Measurements from ENCODE around the gene SLC39A3. TPM values are rescaled to one million over a fixed set of nuclear protein-coding genes. Genes with fewer than 3 reads are reported as not detected.

Gene SLC39A3
- total and polyA plus RNA-seq, 2 experiments from 2014 or later: 36.1 to 44.3 TPM

GRCh38 chr19:2774083-2774679 lies 34.4 kb upstream of the SLC39A3 start:
- Histone ChIP-seq H3K4me3 (no peak overlapping the region), H3K36me3 (replicated peaks; ENCODE audit: insufficient read depth, low read depth) (no peaks in the 10 kb centered on the region), H3K79me2 (peaks cover 84% of the 10 kb centered on the region), H3K9me2 (replicated peaks; ENCODE audit: insufficient read depth) (no peaks in the 10 kb centered on the region), H4K20me1 (ENCODE audit: insufficient read depth, poor library complexity, severe bottlenecking) (peaks cover 65% of the 10 kb centered on the region), H3K27me3 (no peaks in the 10 kb centered on the region), H3K4me2 (no peak overlapping the region), H2AFZ (no peak overlapping the region), H3K27ac (no peak overlapping the region), H3K9me3 (ENCODE audit: low read depth) (no peaks in the 10 kb centered on the region), H3K4me1 (ENCODE audit: insufficient read depth) (no peaks in the 10 kb centered on the region)
- TF ChIP-seq, protein P1, sequence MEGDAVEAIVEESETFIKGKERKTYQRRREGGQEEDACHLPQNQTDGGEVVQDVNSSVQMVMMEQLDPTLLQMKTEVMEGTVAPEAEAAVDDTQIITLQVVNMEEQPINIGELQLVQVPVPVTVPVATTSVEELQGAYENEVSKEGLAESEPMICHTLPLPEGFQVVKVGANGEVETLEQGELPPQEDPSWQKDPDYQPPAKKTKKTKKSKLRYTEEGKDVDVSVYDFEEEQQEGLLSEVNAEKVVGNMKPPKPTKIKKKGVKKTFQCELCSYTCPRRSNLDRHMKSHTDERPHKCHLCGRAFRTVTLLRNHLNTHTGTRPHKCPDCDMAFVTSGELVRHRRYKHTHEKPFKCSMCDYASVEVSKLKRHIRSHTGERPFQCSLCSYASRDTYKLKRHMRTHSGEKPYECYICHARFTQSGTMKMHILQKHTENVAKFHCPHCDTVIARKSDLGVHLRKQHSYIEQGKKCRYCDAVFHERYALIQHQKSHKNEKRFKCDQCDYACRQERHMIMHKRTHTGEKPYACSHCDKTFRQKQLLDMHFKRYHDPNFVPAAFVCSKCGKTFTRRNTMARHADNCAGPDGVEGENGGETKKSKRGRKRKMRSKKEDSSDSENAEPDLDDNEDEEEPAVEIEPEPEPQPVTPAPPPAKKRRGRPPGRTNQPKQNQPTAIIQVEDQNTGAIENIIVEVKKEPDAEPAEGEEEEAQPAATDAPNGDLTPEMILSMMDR (IDR thresholded peaks at IDR 0.05; ENCODE audit: poor library complexity): no peak
- TF ChIP-seq EZH2 (IDR thresholded peaks at IDR 0.05; ENCODE audit: borderline replicate concordance) (no peak), EZH2phosphoT487 (IDR thresholded peaks at IDR 0.05; ENCODE audit: low read depth, severe bottlenecking, unreplicated experiment) (no peak)
- DNase-seq (ENCODE audit: low spot score): no peak
- 93% methylated on average over 32 of the region's 32 CpGs for WGBS (ENCODE audit: low lambda C conversion rate, missing lambda C conversion rate)

GRCh38 chr19:2771786-2772674 lies 32.2 kb upstream of the SLC39A3 start:
- WGBS (ENCODE audit: low lambda C conversion rate, missing lambda C conversion rate): 91% methylated on average over 29 of the region's 29 CpGs
- Histone ChIP-seq H3K4me2 (no peak overlapping the region), H3K9me3 (ENCODE audit: low read depth) (no peaks in the 10 kb centered on the region), H3K36me3 (replicated peaks; ENCODE audit: insufficient read depth, low read depth) (no peaks in the 10 kb centered on the region), H3K4me3 (no peak overlapping the region), H3K9me2 (replicated peaks; ENCODE audit: insufficient read depth) (no peaks in the 10 kb centered on the region), H2AFZ (no peak overlapping the region), H3K27ac (no peak overlapping the region), H3K27me3 (no peaks in the 10 kb centered on the region), H4K20me1 (ENCODE audit: insufficient read depth, poor library complexity, severe bottlenecking) (peaks cover 62% of the 10 kb centered on the region), H3K79me2 (peaks cover 74% of the 10 kb centered on the region), H3K4me1 (ENCODE audit: insufficient read depth) (no peaks in the 10 kb centered on the region)
- no peak for DNase-seq (ENCODE audit: low spot score)
- TF ChIP-seq, protein P1 (IDR thresholded peaks at IDR 0.05; ENCODE audit: poor library complexity): no peak
- TF ChIP-seq EZH2 (IDR thresholded peaks at IDR 0.05; ENCODE audit: borderline replicate concordance) (no peak), EZH2phosphoT487 (IDR thresholded peaks at IDR 0.05; ENCODE audit: low read depth, severe bottlenecking, unreplicated experiment) (no peak)

DNA sequence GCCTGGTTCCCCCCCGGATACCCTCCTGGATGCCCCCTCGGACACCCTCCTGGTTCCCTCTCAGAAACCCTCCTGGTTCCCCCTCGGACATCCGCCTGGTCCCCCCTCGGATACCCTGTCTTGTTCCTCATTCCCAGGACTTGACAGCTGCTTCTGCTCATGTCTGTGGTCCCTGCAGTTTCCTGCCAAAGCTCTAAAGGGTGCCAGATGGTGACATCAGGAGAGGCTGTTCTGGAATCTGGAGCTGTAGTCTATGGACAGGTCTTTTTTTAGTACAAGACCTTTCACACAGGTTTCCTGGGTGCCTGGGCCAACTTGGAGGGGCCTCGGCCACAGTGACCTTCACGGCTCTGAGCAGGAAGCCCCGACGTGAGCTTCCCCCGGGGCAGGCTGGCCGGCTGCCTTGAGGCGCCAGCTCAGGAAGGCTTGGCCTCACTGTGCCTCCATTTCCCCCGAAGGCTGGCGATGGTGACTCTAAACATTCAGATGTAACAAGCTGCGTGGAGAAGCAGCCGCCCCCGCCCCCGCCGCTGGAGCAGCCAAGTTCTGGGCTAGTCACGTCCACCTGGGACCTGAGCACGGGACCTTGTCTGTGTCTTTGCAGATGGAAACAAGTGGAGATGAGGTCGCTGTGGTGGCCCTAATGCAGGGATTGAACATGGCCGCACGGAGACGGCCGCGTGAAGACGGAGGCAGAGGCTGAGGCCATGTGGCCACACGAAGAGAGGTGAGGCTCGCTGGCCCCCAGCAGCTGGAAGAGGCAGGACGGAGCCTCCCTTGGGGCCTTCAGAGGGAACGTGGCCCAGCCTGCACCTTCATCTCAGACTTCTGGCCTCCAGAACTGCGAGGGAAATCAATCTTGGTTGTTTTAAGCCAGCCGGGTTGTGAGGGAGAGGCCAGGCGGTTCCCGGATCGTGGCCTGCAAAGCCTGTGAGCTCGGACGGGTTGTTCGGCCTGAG lies 30.5 kb upstream of the SLC39A3 start:
- Histone ChIP-seq H3K79me2 (peaks cover 57% of the 10 kb centered on the region), H3K4me1 (ENCODE audit: insufficient read depth) (no peaks in the 10 kb centered on the region), H3K27ac (no peak overlapping the region), H4K20me1 (ENCODE audit: insufficient read depth, poor library complexity, severe bottlenecking) (peaks cover 46% of the 10 kb centered on the region), H3K9me2 (replicated peaks; ENCODE audit: insufficient read depth) (no peaks in the 10 kb centered on the region), H3K4me3 (no peak overlapping the region), H3K9me3 (ENCODE audit: low read depth) (no peaks in the 10 kb centered on the region), H3K36me3 (replicated peaks; ENCODE audit: insufficient read depth, low read depth) (no peaks in the 10 kb centered on the region), H3K27me3 (no peaks in the 10 kb centered on the region), H2AFZ (no peak overlapping the region), H3K4me2 (no peak overlapping the region)
- no peak for TF ChIP-seq EZH2 (IDR thresholded peaks at IDR 0.05; ENCODE audit: borderline replicate concordance)
- TF ChIP-seq, protein P1 (IDR thresholded peaks at IDR 0.05; ENCODE audit: poor library complexity): no peak
- no peak for TF ChIP-seq EZH2phosphoT487 (IDR thresholded peaks at IDR 0.05; ENCODE audit: low read depth, severe bottlenecking, unreplicated experiment)
- WGBS (ENCODE audit: low lambda C conversion rate, missing lambda C conversion rate): 90% methylated on average over 35 of the region's 40 CpGs
- no peak for DNase-seq (ENCODE audit: low spot score)
